HepG2 (cell line): Measurements from ENCODE around the gene CUL2. TPM values are rescaled to one million over a fixed set of nuclear protein-coding genes. Genes with fewer than 3 reads are reported as not detected.

ENCODE experiments used
- ATAC-seq: fragments of 200-7000 bp; cut with Tn5 transposase; 3 replicates; pipeline ENCODE4 v1.9.1; 2020; ENCODE audit warnings: mild to moderate bottlenecking, moderate library complexity
- BruUV-seq: library from RNA; stranded (reverse); fragments of 400-500 nt; replicated peaks from 2 replicates; lab custom pipeline; 2021; lab: Mats Ljungman, UMichigan
- CTCF ChIA-PET: fragments of 300-600 bp; formaldehyde crosslinking; extraction: SDS; loops from one replicate; lab custom pipeline; 2021; ENCODE audit warnings: low total read pairs, inconsistent platforms, low intra/inter-chr PET ratio; lab: Yijun Ruan, JAX
- POLR2A ChIA-PET: fragments of 350-600 bp; sonication (Branson Sonifier 250); formaldehyde crosslinking; loops from one replicate; lab custom pipeline; 2020; ENCODE audit warnings: antibody characterized with exemption, inconsistent platforms; lab: Yijun Ruan, JAX
- DNase-seq: peaks from one replicate; pipeline ENCODE4 v3.0.0-alpha.2; 2015; ENCODE audit warnings: low spot score
- FAIRE-seq: peaks from 3 replicates; lab custom pipeline; 2011; peaks lifted over from hg19 to GRCh38; lab: Jason Lieb, UNC
- H2AFZ ChIP-seq: one replicate; pipeline ENCODE4 v1.6.1; 2011; ENCODE audit warnings: low read length, inconsistent platforms
- H3K27ac ChIP-seq: fragments of 300-600 bp; 3 replicates; pipeline ENCODE4 v1.8.0; 2011; ENCODE audit warnings: mixed run types, mild to moderate bottlenecking, mixed read lengths, low read length, inconsistent platforms; ENCODE audit not compliant: insufficient read depth; ENCODE audit errors: extremely low read length
- H3K27me3 ChIP-seq, 2 experiments: fragments of 200-600 bp in 1 of 2; 2 replicates in 1 of 2; 3 replicates in 1 of 2; pipeline versions ENCODE4 v1.6.0 to v1.8.0; 2011; ENCODE audit warnings: low read length in 2 of 2, mild to moderate bottlenecking in 2 of 2, moderate library complexity in 2 of 2, inconsistent platforms in 1 of 2; ENCODE audit not compliant: insufficient read depth in 2 of 2, control insufficient read depth in 1 of 2
- H3K36me3 ChIP-seq, 2 experiments: fragments of 200-600 bp in 1 of 2; replicated peaks in 1 of 2; 2 replicates in 1 of 2; 3 replicates in 1 of 2; pipeline versions ENCODE4 v1.5.1 to v1.8.0; 2011; ENCODE audit warnings: low read length in 2 of 2, inconsistent platforms in 1 of 2; ENCODE audit not compliant: insufficient read depth in 2 of 2, control insufficient read depth in 1 of 2
- H3K4me1 ChIP-seq: 2 replicates; pipeline ENCODE4 v1.5.1; 2012; ENCODE audit warnings: low read length, inconsistent platforms; ENCODE audit not compliant: insufficient read depth
- H3K4me2 ChIP-seq: 2 replicates; pipeline ENCODE4 v1.6.0; 2011; ENCODE audit warnings: low read depth, low read length, inconsistent platforms
- H3K4me3 ChIP-seq, 3 experiments: fragments of 200-600 bp in 1 of 3; sonication (generic), shearing (Covaris generic) in 1 of 3; replicated peaks in 1 of 3; 2 replicates each; pipeline ENCODE4 v1.5.1; 2011 to 2016; ENCODE audit warnings: low read length in 3 of 3, inconsistent platforms in 2 of 3, low read depth in 2 of 3, mild to moderate bottlenecking in 2 of 3, control low read depth in 1 of 3, mixed read lengths in 1 of 3; ENCODE audit not compliant: insufficient read depth in 1 of 3
- H3K79me2 ChIP-seq: one replicate; pipeline ENCODE4 v1.6.1; 2011; ENCODE audit warnings: low read length, inconsistent platforms; ENCODE audit not compliant: insufficient read depth
- H3K9ac ChIP-seq: 2 replicates; pipeline ENCODE4 v1.6.0; 2011; ENCODE audit warnings: mild to moderate bottlenecking, low read depth, low read length, inconsistent platforms; ENCODE audit not compliant: insufficient read depth
- H3K9me3 ChIP-seq: 2 replicates; pipeline ENCODE4 v1.5.1; 2012; ENCODE audit warnings: mild to moderate bottlenecking, low read length
- H4K20me1 ChIP-seq: 2 replicates; pipeline ENCODE4 v1.6.0; 2011; ENCODE audit warnings: inconsistent platforms, mild to moderate bottlenecking, low read length, moderate library complexity; ENCODE audit not compliant: insufficient read depth
- ATF5 ChIP-seq: sonication (generic); formaldehyde crosslinking; IDR thresholded peaks from 2 replicates; pipeline ENCODE4 v1.4.0; 2020; ENCODE audit warnings: mild to moderate bottlenecking, low read depth, missing genetic modification reagents
- FOXK1 ChIP-seq: sonication (generic); formaldehyde crosslinking; IDR thresholded peaks from 2 replicates; pipeline ENCODE4 v1.4.0; 2020; ENCODE audit warnings: low read depth, missing genetic modification reagents, borderline replicate concordance
- NCOA5 ChIP-seq: sonication (generic); formaldehyde crosslinking; IDR thresholded peaks from 2 replicates; pipeline ENCODE4 v1.4.0; 2020; ENCODE audit warnings: missing genetic modification reagents
- SMC3 ChIP-seq: IDR thresholded peaks from 2 replicates; pipeline ENCODE4 v1.6.1; 2011; ENCODE audit warnings: low read length, improper control_type of control experiment
- ZBTB40 ChIP-seq, 2 experiments: fragments of 450-650 bp in 1 of 2; sonication (generic) in 1 of 2; formaldehyde crosslinking in 1 of 2; IDR thresholded peaks; 2 replicates each; pipeline versions ENCODE4 v1.6.1 to v1.8.0; 2016 to 2022; ENCODE audit warnings: antibody characterized with exemption in 1 of 2, mild to moderate bottlenecking in 1 of 2, missing genetic modification reagents in 1 of 2
- ZNF251 ChIP-seq: sonication (generic); formaldehyde crosslinking; IDR thresholded peaks from 2 replicates; pipeline ENCODE4 v1.9.0; 2021; ENCODE audit warnings: mild to moderate bottlenecking, missing genetic modification reagents
- in situ Hi-C: cut with HindIII; loops from 2 replicates; pipeline ENCODE4 v1.10.0; 2017; ENCODE audit warnings: low pct_unique_long_range_greater_than_20kb; ENCODE audit not compliant: extremely low pct_ligation_motif_present
- intact Hi-C: fragments of 100-400 bp; cut with micrococcal nuclease; formaldehyde crosslinking; loops from one replicate; pipeline ENCODE4 v1.10.0; 2022; ENCODE audit not compliant: unreplicated experiment
- polyA plus RNA-seq, 8 experiments: library from polyadenylated mRNA; depleted of rRNA in 3 of 8; stranded (reverse) in 7 of 8; unstranded in 1 of 8; fragments of >200 nt; fragmentation: Illumina TruSeq in 4 of 8; extraction: Trizol in 4 of 8; gene quantifications; 2 replicates each; pipeline versions ENCODE4 v1.2.1 to v1.2.3, GENCODE V29; 2011 to 2016; ENCODE audit warnings: low read depth in 4 of 8, missing spikeins in 1 of 8, mixed read lengths in 1 of 8; ENCODE audit not compliant: insufficient read depth in 1 of 8
- total RNA-seq, 5 experiments: library from RNA; depleted of rRNA; stranded (reverse); fragments of >200 nt; fragmentation: Illumina TruSeq; extraction: Trizol; gene quantifications; 2 replicates each; pipeline ENCODE4 v1.2.3, GENCODE V29; 2016; ENCODE audit warnings: low read depth in 1 of 5

Gene CUL2
- total and polyA plus RNA-seq, 2 of the 13 experiments (the other 11 are each of a cell fraction or from before 2014, with no cell fraction given), result 9.6 to 33.1 TPM

GRCh38 chr10:35035606-35036005 lies 54.5 kb downstream of the CUL2 start (continued):
- TF ChIP-seq ATF5 (CRISPR knock-in tag) (no peak), ZNF251 (CRISPR knock-in tag) (no peak)

- Histone ChIP-seq H3K4me3 (no peak overlapping the region), H3K4me2 (no peak overlapping the region), H3K9ac (no peak overlapping the region), H3K4me1 (no peaks in the 10 kb centered on the region), H4K20me1 (0 out of 2 replicates have a peak, but pooled peaks cover 3% of the 10 kb centered on the region), H3K36me3 (peaks cover 3 to 46% of the 10 kb centered on the region in 2 experiments), H3K79me2 (no peaks in the 10 kb centered on the region), H3K27me3 (no peaks in the 10 kb centered on the region), H2AFZ (no peak overlapping the region), H3K9me3 (no peaks in the 10 kb centered on the region), H3K27ac (no peak overlapping the region)
- TF ChIP-seq FOXK1 (no peak), SMC3 (0 out of 2 replicates have a peak, but pooled peaks have one; percentile 10)
- ChIA-PET CTCF (interaction anchor here (0.6 kb wide), 1 partner anchor 33 kb away, joined by 3 read pairs; no protein-coding TSS in a partner anchor), POLR2A (no interaction called here)
- ATAC-seq (no peak), FAIRE-seq (no peak), DNase-seq (peak; percentile 12)
- intact Hi-C loops (loop anchor here (1.0 kb wide), 1 partner anchor 33 kb away; no protein-coding TSS in a partner anchor), in situ Hi-C loops (no loop called here)
- no TSS peak for BruUV-seq
These were observed 62.6 kb downstream of the CUL2 start for GRCh38 chr10:35027567-35027966.

- H4K20me1 ChIP-seq, result 0 out of 2 replicates have a peak, but pooled peaks cover 3% of the 10 kb centered on the region
- BruUV-seq, result no TSS peak
- DNase-seq (no peak), FAIRE-seq (no peak), ATAC-seq (no peak)
- in situ Hi-C loops, result no loop called here
- H3K4me3 ChIP-seq, result no peak overlapping the region
- no peak for TF ChIP-seq ZBTB40 (IDR thresholded peaks at IDR 0.05)
- no peak for TF ChIP-seq ZBTB40 (CRISPR knock-in tag; IDR thresholded peaks at IDR 0.05)
- TF ChIP-seq NCOA5 (CRISPR knock-in tag), result no peak
- H3K27me3 ChIP-seq, result no peaks in the 10 kb centered on the region
- no peaks in the 10 kb centered on the region for H3K4me1 ChIP-seq
- H3K27ac ChIP-seq, result no peak overlapping the region
- no peak overlapping the region for H2AFZ ChIP-seq
- H3K36me3 ChIP-seq, result peaks cover 2 to 42% of the 10 kb centered on the region in 2 experiments; a peak in 4 of 5 replicates
- CTCF ChIA-PET, result no interaction called here
- H3K9ac ChIP-seq, result no peak overlapping the region
- H3K9me3 ChIP-seq, result no peaks in the 10 kb centered on the region
- no peak overlapping the region for H3K4me2 ChIP-seq
- intact Hi-C loops, result no loop called here
- POLR2A ChIA-PET, result no interaction called here
- H3K79me2 ChIP-seq, result no peaks in the 10 kb centered on the region
These were observed 64.2 kb downstream of the CUL2 start for GRCh38 chr10:35025916-35026315.
